HG03064 (cell line): Measurements from ENCODE around the gene NPHP1.
"Not testable (repeated sequence)": the region's sequence is repeated elsewhere in the genome, so short reads cannot be mapped to it uniquely, and the experiment has no call there.

Source experiments
- ATAC-seq: cut with Tn5 transposase; IDR thresholded peaks from one replicate; pipeline ENCODE4 v1.9.1; 2021; ENCODE audit warnings: low read depth; ENCODE audit not compliant: unreplicated experiment

Gene NPHP1

GRCh38 chr2:110078104-110078503 is 126.7 kb downstream of the NPHP1 start:
- not testable (repeated sequence) for ATAC-seq

GRCh38 chr2:110075896-110076295 is 128.9 kb downstream of the NPHP1 start:
- not testable (repeated sequence) for ATAC-seq
